Ovary (tissue), 3 donors: Measurements from ENCODE around the gene KLC1.

Experiments
- CTCF ChIP-seq, 3 donors: fragments of 450-650 bp in 2 of 3; fragments of 200-600 bp in 1 of 3; IDR thresholded peaks; one replicate each; pipeline versions ENCODE4 v1.5.1 to v1.8.0; 2016 to 2022; ENCODE audit warnings: antibody characterized with exemption in 3 of 3, mild to moderate bottlenecking in 1 of 3
- EP300 ChIP-seq: sonication (generic); formaldehyde crosslinking; IDR thresholded peaks from one replicate; pipeline ENCODE4 v1.6.1; 2017; ENCODE audit warnings: antibody characterized with exemption
- POLR2A ChIP-seq: fragments of 450-650 bp; IDR thresholded peaks from one replicate; pipeline ENCODE4 v1.6.1; 2017; ENCODE audit warnings: antibody characterized with exemption, mild to moderate bottlenecking, moderate library complexity
- donor health status: DM: no; HTN: no; CAD: no.

- TF ChIP-seq CTCF (IDR thresholded peaks at IDR 0.05) (no peak), EP300 (no peak), POLR2A (no peak)
These were observed 12.2 kb upstream of the KLC1 start for GRCh38 chr14:103616635-103617300.
